Calu3 (cell line): ENCODE measurements around the gene RAP1GAP. TPM values are rescaled to one million over a fixed set of nuclear protein-coding genes. Genes with fewer than 3 reads are reported as not detected.

Source experiments
- BruUV-seq: library from RNA; stranded (reverse); fragments of 400-500 nt; replicated peaks from 2 replicates; lab custom pipeline; 2021; lab: Mats Ljungman, UMichigan
- CTCF ChIA-PET: fragments of 300-600 bp; sonication (Branson Sonifier 250); formaldehyde crosslinking; loops from one replicate; lab custom pipeline; 2022; ENCODE audit warnings: antibody characterized with exemption; lab: Charles Lee
- DNase-seq: peaks from one replicate; pipeline ENCODE4 v3.0.0; 2022
- H3K27ac Mint-ChIP-seq: one replicate; pipeline ENCODE4 v1.8.0; 2022; ENCODE audit warnings: mixed read lengths; ENCODE audit not compliant: unreplicated experiment
- H3K27me3 Mint-ChIP-seq: one replicate; pipeline ENCODE4 v1.8.0; 2022; ENCODE audit warnings: mixed read lengths; ENCODE audit not compliant: unreplicated experiment
- H3K36me3 Mint-ChIP-seq: one replicate; pipeline ENCODE4 v1.8.0; 2022; ENCODE audit warnings: mild to moderate bottlenecking, moderate library complexity, mixed read lengths; ENCODE audit not compliant: insufficient read depth, unreplicated experiment
- H3K4me1 Mint-ChIP-seq: one replicate; pipeline ENCODE4 v1.8.0; 2022; ENCODE audit warnings: mild to moderate bottlenecking, low read depth, mixed read lengths; ENCODE audit not compliant: unreplicated experiment
- H3K4me3 Mint-ChIP-seq: one replicate; pipeline ENCODE4 v1.8.0; 2022; ENCODE audit warnings: mild to moderate bottlenecking, low read depth, moderate library complexity, mixed read lengths; ENCODE audit not compliant: unreplicated experiment
- H3K9me3 Mint-ChIP-seq: one replicate; pipeline ENCODE4 v1.8.0; 2022; ENCODE audit warnings: low read depth, mixed read lengths; ENCODE audit not compliant: unreplicated experiment
- intact Hi-C: fragments of 100-400 bp; cut with micrococcal nuclease; formaldehyde crosslinking; loops from one replicate; pipeline ENCODE4 v1.10.0; 2022; ENCODE audit not compliant: unreplicated experiment
- total RNA-seq: library from RNA; stranded (reverse); gene quantifications from 2 replicates; pipeline ENCODE4 v1.2.3, GENCODE V29; 2022
- TF ChIP-seq, protein P1 (sequence below): fragments of 200-600 bp; IDR thresholded peaks from one replicate; pipeline ENCODE4 v1.8.0; 2022; ENCODE audit warnings: antibody characterized with exemption; ENCODE audit not compliant: unreplicated experiment

Gene RAP1GAP
- total RNA-seq, 1 experiment from 2014 or later = 23.8 TPM

DNA sequence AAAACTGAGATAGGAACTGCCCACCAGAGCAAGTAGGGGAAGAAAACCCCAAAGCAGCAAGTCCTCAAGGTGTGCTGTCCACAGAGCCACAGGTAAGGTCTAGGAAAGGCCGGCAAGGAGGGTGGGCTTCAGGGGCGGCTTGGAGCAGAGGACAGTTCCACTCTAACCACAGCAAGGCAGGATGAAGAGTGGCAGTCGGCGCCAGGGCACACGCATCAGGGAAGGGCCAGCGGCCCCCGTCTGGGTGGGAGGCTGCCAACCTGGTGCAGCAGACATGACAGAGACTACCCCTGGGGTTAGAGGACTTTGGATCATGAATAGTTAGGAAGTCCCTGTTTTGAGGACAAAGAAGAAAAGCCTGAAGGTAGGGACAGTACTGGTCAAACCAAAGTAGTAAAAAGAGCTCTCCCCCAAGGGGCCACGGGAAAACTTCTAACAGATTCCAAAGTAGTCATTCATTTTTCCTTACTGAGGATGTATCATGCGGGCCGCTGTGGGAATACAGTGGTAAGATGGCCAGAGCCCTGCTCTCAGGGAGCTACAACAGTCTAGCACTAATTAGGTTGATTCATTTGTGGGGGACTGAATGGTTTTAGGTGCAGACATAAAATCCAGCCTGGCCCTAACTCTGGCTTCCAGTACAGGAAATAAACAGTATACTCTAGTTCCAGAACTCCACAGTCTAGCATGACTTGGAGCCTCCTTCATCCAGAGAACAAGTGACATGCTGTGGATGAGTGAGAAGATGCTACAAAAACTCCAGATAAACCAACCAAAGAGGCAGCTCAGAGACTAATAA, 3.5 kb upstream of the RAP1GAP start:
- H3K9me3 Mint-ChIP-seq = no peaks in the 10 kb centered on the region
- TF ChIP-seq, protein P1, sequence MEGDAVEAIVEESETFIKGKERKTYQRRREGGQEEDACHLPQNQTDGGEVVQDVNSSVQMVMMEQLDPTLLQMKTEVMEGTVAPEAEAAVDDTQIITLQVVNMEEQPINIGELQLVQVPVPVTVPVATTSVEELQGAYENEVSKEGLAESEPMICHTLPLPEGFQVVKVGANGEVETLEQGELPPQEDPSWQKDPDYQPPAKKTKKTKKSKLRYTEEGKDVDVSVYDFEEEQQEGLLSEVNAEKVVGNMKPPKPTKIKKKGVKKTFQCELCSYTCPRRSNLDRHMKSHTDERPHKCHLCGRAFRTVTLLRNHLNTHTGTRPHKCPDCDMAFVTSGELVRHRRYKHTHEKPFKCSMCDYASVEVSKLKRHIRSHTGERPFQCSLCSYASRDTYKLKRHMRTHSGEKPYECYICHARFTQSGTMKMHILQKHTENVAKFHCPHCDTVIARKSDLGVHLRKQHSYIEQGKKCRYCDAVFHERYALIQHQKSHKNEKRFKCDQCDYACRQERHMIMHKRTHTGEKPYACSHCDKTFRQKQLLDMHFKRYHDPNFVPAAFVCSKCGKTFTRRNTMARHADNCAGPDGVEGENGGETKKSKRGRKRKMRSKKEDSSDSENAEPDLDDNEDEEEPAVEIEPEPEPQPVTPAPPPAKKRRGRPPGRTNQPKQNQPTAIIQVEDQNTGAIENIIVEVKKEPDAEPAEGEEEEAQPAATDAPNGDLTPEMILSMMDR = no peak
- BruUV-seq = no TSS peak
- no peak overlapping the region for H3K27ac Mint-ChIP-seq
- H3K36me3 Mint-ChIP-seq = peaks cover 25% of the 10 kb centered on the region
- CTCF ChIA-PET = no interaction called here
- no peak for DNase-seq
- no peak overlapping the region for H3K4me3 Mint-ChIP-seq
- no peaks in the 10 kb centered on the region for H3K27me3 Mint-ChIP-seq
- intact Hi-C loops = no loop called here
- H3K4me1 Mint-ChIP-seq = no peaks in the 10 kb centered on the region

DNA sequence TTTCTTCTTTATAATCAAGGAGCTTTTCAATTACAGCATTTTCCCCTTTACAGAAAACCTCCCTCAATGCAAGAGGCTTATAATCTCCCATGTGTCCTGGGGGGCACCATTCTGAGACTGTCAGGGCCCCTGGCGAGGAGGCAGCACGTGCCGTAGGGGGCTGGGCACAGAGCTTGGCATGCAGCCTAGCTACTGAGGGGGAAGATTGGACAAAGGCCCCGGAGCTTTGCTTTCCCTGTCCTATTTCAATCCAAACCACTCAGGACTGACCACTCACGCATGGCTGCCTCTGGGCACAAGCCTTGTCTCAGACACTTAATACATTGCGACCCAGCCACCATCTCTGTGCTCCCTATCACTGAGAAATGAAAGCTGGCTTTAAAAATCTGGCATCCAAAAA, 2.8 kb upstream of the RAP1GAP start:
- no TSS peak for BruUV-seq
- TF ChIP-seq, protein P1 = no peak
- no peaks in the 10 kb centered on the region for H3K4me1 Mint-ChIP-seq
- H3K9me3 Mint-ChIP-seq = no peaks in the 10 kb centered on the region
- no peak overlapping the region for H3K27ac Mint-ChIP-seq
- no peak for DNase-seq
- H3K27me3 Mint-ChIP-seq = no peaks in the 10 kb centered on the region
- H3K36me3 Mint-ChIP-seq = peaks cover 25% of the 10 kb centered on the region
- no peak overlapping the region for H3K4me3 Mint-ChIP-seq
- CTCF ChIA-PET = interaction anchor here (0.6 kb wide), 1 partner anchor 376 kb away, joined by 4 read pairs; no protein-coding TSS in a partner anchor
- intact Hi-C loops = no loop called here

DNA sequence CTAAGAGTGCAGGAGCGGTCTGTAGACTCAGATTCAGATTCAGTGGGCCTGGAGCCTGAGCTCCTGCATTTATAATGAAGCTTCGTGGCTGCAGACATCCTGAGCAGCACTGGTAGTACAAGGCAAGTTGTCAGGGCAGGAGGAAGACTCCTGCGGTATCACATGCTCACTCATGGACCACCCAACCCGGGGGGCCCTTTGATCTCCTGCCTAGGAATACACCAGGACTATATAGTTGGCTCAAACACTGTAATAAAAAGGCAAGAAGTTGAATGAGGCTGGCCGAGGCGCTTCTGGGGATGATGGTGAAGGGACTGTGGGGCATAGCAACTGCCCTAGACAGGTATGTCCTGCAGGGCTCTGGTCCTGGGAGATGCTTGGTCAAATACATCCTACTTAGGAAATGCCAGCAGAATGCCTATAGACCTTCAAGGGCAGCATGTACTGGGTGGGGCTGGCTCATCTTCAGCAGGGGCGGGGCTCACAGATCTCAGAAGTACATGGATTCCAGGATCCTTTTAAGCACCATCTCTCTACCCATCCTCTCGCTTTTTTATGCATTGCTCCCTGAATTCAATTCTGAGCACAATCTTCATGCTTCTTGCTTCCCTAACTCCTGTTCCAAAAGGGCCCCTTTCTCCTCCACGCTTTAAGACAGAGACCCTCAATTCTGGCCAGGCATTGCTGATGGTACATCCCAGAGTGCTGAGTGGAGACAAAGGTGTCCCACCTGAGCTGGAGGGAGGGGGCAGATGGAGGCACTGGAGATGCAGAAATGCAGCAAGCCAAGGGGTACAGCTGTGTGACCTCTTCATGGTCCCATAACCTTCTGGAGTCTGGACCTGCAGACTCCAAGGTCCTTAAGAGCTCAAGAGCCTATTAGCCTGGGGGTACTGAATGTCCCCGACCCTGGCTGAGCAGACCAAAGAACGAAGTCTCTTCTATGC, 2.1 kb upstream of the RAP1GAP start:
- H3K9me3 Mint-ChIP-seq = no peaks in the 10 kb centered on the region
- H3K4me3 Mint-ChIP-seq = no peak overlapping the region
- DNase-seq = no peak
- H3K36me3 Mint-ChIP-seq = peaks cover 25% of the 10 kb centered on the region
- H3K4me1 Mint-ChIP-seq = no peaks in the 10 kb centered on the region
- H3K27ac Mint-ChIP-seq = no peak overlapping the region
- CTCF ChIA-PET = interaction anchor here (0.6 kb wide), 1 partner anchor 377 kb away, joined by 4 read pairs; no protein-coding TSS in a partner anchor
- intact Hi-C loops = no loop called here
- H3K27me3 Mint-ChIP-seq = no peaks in the 10 kb centered on the region
- TF ChIP-seq, protein P1 = no peak
- BruUV-seq = no TSS peak

DNA sequence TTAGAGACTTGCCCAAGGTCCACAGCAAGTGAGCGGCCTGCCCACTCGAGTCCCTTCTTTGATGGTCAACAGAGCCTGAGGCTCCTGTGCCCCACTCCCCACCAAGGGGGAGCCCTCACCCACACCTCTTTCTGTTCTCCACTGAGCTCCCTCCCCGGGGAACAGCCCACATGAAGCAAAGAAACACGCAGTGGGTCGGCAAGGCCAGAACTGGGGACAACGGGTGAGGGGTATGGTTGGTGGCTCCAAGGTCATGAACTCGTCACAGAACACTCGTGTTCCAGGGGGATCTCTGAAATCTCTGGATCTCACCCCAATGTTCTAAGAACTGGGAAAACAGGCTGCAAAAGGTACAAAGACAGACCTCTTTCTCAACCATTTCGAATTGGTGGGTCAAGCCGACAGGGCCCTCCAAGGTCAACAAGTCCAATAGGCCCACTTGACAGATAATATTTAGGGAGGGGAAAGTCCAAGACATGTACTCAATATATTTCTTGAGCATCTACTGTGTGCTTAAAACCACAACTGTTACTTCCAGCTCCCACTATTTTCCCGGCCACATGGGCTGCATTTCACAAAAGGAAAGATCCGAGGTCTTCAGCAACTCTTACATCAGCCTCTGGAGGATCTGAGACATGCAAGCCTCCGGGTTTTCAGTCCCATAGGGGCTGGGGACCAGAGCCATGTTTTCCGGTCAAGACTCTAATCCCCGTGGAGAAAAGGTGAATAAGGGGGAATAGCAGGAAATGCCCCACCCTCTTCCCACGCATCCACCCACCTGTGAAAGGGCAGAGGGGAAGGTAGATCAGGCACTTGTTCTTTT, 1.1 kb upstream of the RAP1GAP start:
- TF ChIP-seq, protein P1 = no peak
- no peak for DNase-seq
- Mint-ChIP-seq H3K9me3 (no peaks in the 10 kb centered on the region), H3K36me3 (peaks cover 24% of the 10 kb centered on the region), H3K4me1 (peaks cover 7% of the 10 kb centered on the region), H3K27ac (no peak overlapping the region), H3K4me3 (peak overlapping the region; percentile 56), H3K27me3 (no peaks in the 10 kb centered on the region)
- intact Hi-C loops = no loop called here
- CTCF ChIA-PET = no interaction called here
- BruUV-seq = no TSS peak
